RPMI7951 (cell line): ENCODE measurements around the gene ANXA2. TPM values are rescaled to one million over a fixed set of nuclear protein-coding genes. Genes with fewer than 3 reads are reported as not detected.

Source experiments
- DNase-seq: peaks from one replicate; pipeline ENCODE4 v3.0.0-alpha.2; 2012; ENCODE audit warnings: low read depth
- total RNA-seq: library from RNA; depleted of rRNA; stranded (reverse); fragments of >200 nt; shearing (Covaris generic); gene quantifications from 2 replicates; pipeline ENCODE4 v1.2.3, GENCODE V29; 2014

ANXA2 gene
- total RNA-seq, 1 experiment from 2014 or later, result 4,282 TPM

- no peak for DNase-seq
These were observed 8.3 kb downstream of the ANXA2 start for GRCh38 chr15:60389261-60390077.

GRCh38 chr15:60387321-60387720 is 10.5 kb downstream of the ANXA2 start:
- no peak for DNase-seq

- DNase-seq, result no peak
These were observed 11.2 kb downstream of the ANXA2 start for GRCh38 chr15:60386615-60387014.

GRCh38 chr15:60385620-60386552 is 11.9 kb downstream of the ANXA2 start:
- DNase-seq, result no peak

DNA sequence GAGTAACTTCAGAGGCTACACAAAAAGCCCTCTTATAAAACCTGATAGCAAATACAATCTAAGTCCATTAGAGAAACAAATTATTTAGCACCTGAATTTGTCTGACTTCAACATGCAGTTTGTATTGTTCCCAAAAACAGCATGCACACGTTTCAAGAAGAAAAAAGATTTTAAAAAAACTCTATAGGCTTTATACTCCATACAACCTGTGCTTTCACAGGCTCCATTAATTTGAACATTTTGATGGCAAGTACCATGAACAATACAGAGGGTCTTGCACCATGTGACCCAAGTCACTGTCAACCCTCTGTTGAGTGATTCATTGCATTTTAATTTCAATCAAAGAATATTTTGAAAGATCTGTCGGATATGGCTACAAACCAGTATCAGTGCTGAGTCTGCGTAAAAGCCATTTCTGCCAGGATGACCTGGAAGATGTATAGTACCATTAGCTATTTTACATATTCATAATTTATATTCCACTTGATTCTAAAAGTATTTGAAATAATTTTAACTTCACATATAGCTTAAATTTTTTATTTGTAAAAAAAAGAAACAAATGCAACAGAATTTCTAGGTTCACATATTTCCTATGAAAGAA is 13.2 kb downstream of the ANXA2 start:
- no peak for DNase-seq

DNA sequence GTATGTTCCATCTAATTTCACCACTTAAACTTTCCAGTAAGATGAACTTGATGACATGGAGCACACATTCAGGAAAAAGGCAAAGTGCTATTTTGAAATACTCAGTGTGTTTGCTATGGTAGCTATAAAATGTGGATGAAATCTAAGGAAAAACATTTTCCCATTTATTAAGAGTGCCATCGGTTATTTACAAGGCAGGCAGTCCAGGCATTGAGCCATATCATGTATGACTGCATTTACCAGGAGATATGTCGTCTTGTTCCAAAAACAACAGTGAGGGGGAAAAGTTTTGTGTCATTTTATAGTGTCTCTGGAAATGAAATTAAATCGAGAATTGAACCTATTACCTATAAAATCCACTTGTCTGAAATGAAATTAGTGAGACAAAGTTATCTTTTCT is 13.7 kb downstream of the ANXA2 start:
- no peak for DNase-seq

- no peak for DNase-seq
These were observed 14.8 kb downstream of the ANXA2 start for GRCh38 chr15:60382773-60383674.

- peak; percentile 69 for DNase-seq
These were observed 16.5 kb downstream of the ANXA2 start for GRCh38 chr15:60381148-60381788.

DNA sequence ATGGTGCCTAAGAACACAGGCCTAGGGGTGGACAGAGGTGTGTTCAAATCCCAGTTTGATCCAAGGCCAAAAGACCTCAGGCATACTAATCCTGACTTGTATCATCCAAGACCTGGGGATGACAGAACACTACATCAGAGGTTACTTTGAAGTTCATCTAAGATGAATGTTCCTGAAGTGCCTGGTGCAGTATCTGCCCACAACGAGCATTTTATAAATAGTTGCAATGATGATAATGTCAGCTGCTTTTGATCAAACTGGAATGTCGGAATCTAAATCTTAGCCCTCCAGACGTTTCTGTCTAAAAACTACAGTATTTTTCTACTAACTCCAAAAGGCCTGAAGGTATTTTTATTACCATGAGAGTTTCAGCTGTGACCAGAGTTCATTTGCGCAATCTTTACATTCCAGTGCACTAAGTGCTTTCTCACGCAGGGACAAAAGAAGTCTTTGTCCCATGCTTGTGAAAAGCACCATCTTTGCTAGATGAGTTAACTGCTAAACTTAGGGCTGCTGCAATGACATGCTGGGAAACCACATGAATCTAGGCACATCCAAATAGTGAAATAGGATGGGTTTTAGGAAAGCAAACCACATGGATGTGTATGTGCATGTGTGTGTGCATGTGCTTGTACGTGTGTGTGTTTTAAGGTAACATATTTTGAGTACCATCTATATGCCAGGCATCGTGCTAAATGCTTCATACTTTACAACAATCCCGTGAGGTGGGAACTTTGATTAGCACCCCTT is 18.1 kb downstream of the ANXA2 start:
- peak; percentile 100 for DNase-seq

- no peak for DNase-seq
These were observed 18.6 kb downstream of the ANXA2 start for GRCh38 chr15:60379185-60379524.

- DNase-seq, result no peak
These were observed 21.1 kb downstream of the ANXA2 start for GRCh38 chr15:60376677-60377095.

- peak; percentile 52 for DNase-seq
These were observed 22.5 kb downstream of the ANXA2 start for GRCh38 chr15:60375306-60375705.

DNA sequence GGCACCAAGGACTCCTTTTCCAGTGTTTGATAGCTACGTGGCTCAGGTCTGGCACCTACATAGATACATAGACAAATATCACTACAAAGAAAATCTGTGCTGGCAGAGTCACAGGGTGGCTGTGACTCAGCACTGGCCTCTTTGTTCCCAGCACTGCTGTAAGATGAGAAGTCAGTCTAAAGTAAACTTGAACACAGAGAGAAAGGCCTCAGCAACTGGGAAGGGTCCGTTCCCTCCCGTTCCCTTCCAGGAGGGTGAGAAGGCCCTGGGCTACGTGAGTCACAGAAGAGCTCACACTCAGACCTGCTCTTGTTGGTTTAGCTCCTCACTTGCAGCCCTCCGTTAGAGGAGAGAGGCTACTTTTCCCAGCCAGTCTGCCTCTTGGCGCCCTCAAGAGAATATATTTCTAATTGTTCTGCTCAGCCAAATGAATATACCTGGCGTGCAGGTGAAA is 23.1 kb downstream of the ANXA2 start:
- peak; percentile 100 for DNase-seq

GRCh38 chr15:60374209-60374608 is 23.6 kb downstream of the ANXA2 start:
- DNase-seq, result no peak

- DNase-seq, result no peak
These were observed 24.0 kb downstream of the ANXA2 start for GRCh38 chr15:60373745-60374144.

GRCh38 chr15:60373327-60373726 is 24.5 kb downstream of the ANXA2 start:
- DNase-seq, result no peak

DNA sequence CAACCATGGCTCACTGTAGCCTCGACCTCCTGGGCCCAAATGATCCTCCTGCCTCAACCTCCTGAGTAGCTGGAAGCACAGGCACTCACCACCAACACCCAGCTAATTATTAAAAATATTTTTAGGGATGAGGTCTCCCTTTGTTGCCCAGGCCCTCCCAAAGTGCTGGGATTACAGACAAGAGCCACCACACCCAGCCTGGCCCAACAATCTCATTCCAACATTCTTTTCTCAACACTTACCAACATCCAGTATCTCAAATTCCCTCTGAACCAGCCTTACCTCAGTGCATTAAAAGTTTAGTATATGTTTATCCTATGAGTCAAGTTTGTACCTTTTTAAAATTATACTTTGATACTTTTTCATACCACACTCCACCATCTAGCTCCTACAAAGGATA is 25.0 kb downstream of the ANXA2 start:
- no peak for DNase-seq

GRCh38 chr15:60372227-60372626 is 25.6 kb downstream of the ANXA2 start:
- no peak for DNase-seq

- DNase-seq, result peak; percentile 100
These were observed 26.4 kb downstream of the ANXA2 start for GRCh38 chr15:60371175-60372051.
